Measurements from ENCODE around the gene KCNIP2. TPM values are rescaled to one million over a fixed set of nuclear protein-coding genes. Genes with fewer than 3 reads are reported as not detected.

KCNIP2 gene
- total RNA-seq, 6 experiments from 2014 or later, result 0.53 to 1.9 (median 1.1) TPM

DNA sequence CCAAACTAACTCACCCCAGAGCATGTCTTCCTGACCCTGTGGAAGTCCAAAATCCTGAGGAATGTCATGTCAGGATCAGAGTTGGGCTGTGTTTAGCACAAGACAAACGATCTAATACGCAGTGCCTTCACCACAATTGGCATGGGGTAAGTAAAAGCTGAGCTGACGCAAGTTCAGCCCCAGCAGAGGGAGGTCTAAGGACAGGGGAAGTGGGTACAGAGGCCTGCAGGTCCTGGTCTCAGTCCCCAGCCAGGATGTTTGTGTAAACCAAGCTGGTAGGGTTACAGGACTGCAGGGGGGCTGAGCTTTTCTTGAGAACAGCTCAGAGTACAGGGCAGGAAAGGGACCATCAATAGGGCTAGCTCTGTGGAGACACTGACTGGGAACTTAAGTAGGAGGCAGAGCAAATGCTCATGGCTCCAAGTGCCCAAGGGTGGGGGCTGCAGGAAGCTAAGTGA is 5.3 kb upstream of the KCNIP2 start:
- intact Hi-C loops (cut with DNase I), result loop anchor here (5.0 to 10.0 kb wide), 2 partner anchors 128 to 226 kb away; no protein-coding TSS in a partner anchor

DNA sequence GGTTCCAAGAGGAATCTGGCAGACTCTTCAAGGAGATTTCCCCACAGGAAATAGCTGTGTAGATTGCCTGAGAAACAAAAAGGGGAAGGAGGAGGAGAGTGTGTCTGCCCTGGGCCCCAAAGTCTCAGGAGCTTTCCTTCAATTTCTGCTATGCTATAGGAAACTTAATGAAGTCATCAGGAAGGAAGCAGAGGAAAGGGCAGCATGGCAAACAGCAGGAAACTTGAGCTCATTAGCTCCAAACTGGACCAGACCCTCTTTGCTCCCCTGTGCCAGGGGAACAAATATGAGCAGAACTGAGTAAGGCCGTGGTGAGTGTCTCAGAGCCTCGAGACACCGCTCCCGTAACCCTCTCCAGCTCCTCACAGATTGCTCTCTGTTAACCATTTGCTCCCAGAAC is 4.8 kb upstream of the KCNIP2 start:
- intact Hi-C loops (cut with DNase I), result loop anchor here (5.0 to 10.0 kb wide), 2 partner anchors 129 to 226 kb away; no protein-coding TSS in a partner anchor
- 33% methylated on average over 4 of the region's 4 CpGs for WGBS (ENCODE audit: insufficient coverage, low coverage, low lambda C conversion rate, missing lambda C conversion rate)
- peaks cover 0 to 5% (median 0%) of the 10 kb centered on the region in 4 donors for H3K36me3 ChIP-seq
- no peak for TF ChIP-seq POLR2A (IDR thresholded peaks at IDR 0.05)
- no peak for TF ChIP-seq CTCF (IDR thresholded peaks at IDR 0.05)
- no peaks in the 10 kb centered on the region for H3K27me3 ChIP-seq
- H3K27ac ChIP-seq, result no peak overlapping the region
- no peak overlapping the region for H3K4me3 ChIP-seq
- peak; percentile 6 to 34 (median 20) for ATAC-seq
- H3K4me1 ChIP-seq, result no peaks in the 10 kb centered on the region
- no peaks in the 10 kb centered on the region for H3K9me3 ChIP-seq
- DNase-seq, result no peak

More for the DNA sequence above, 5.3 kb upstream of the KCNIP2 start:
- Histone ChIP-seq H3K4me1 (no peaks in the 10 kb centered on the region), H3K4me3 (no peak overlapping the region), H3K9me3 (no peaks in the 10 kb centered on the region), H3K27ac (no peak overlapping the region), H3K36me3 (peaks cover 0 to 5% (median 0%) of the 10 kb centered on the region in 4 donors), H3K27me3 (no peaks in the 10 kb centered on the region)
- no peak for TF ChIP-seq POLR2A (IDR thresholded peaks at IDR 0.05)
- TF ChIP-seq CTCF (IDR thresholded peaks at IDR 0.05), result no peak
- ATAC-seq, result peak in 3 of 4 donors; percentile 43 to 54 (median 49)
- 68% methylated on average over 3 of the region's 3 CpGs for WGBS (ENCODE audit: insufficient coverage, low coverage, low lambda C conversion rate, missing lambda C conversion rate)
- no peak for DNase-seq

DNA sequence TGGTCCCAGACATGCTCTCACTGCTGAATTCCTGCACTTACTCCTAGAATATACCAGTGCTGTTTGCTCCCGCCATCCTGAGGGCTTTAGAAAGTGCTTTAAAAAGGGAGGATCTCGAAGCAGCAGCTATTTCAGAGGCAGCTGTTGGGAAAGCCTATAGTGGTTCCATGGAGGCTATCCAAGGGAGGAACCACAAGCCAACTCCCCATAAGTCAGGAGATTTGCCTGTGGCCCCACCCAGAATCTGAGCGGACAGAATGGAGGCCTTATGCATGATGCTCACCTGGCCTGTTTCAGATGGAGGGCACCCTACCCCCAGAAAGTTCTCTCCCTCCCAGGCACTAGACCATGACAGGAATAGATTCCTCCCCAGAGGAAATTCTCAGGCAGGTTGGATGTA is 2.3 kb upstream of the KCNIP2 start:
- Histone ChIP-seq H3K4me1 (peaks cover 0 to 4% (median under 1%) of the 10 kb centered on the region in 4 donors), H3K27me3 (no peaks in the 10 kb centered on the region), H3K36me3 (peaks cover 0 to 5% (median 0%) of the 10 kb centered on the region in 4 donors), H3K9me3 (no peaks in the 10 kb centered on the region), H3K4me3 (no peak overlapping the region), H3K27ac (no peak overlapping the region)
- TF ChIP-seq CTCF (IDR thresholded peaks at IDR 0.05), result no peak
- no peak for TF ChIP-seq POLR2A (IDR thresholded peaks at IDR 0.05)
- 90% methylated on average over 2 of the region's 3 CpGs for WGBS (ENCODE audit: insufficient coverage, low coverage, low lambda C conversion rate, missing lambda C conversion rate)
- intact Hi-C loops (cut with DNase I), result loop anchor here (5.0 to 10.0 kb wide), 2 partner anchors 131 to 229 kb away; no protein-coding TSS in a partner anchor
- DNase-seq, result no peak
- ATAC-seq, result no peak

- Histone ChIP-seq H3K36me3 (no peaks in the 10 kb centered on the region), H3K27me3 (no peaks in the 10 kb centered on the region), H3K4me3 (no peak overlapping the region), H3K4me1 (peaks cover 0 to 9% (median 2%) of the 10 kb centered on the region in 4 donors), H3K27ac (no peak overlapping the region), H3K9me3 (no peaks in the 10 kb centered on the region)
- ATAC-seq (no peak), DNase-seq (peak in 2 of 3 donors; percentile 13 to 37)
- no peak for TF ChIP-seq CTCF (IDR thresholded peaks at IDR 0.05)
- TF ChIP-seq POLR2A (IDR thresholded peaks at IDR 0.05), result no peak
- intact Hi-C loops (cut with DNase I), result loop anchor here in 1 of 2 donors (10.0 kb wide), 1 partner anchor 233 kb away; no protein-coding TSS in a partner anchor
Observed at GRCh38 chr10:101841826-101842225, 1.8 kb downstream of the KCNIP2 start.

Measured in right lobe of liver (tissue), 6 donors.